Fibroblast of skin of right quadriceps (primary cell): ENCODE results near the gene PTX3.

Source experiments
- DNase-seq: peaks from one replicate; pipeline ENCODE4 v3.0.0-alpha.2; 2013

The PTX3 gene

GRCh38 chr3:157479464-157480243 is 43.0 kb downstream of the PTX3 start:
- no peak for DNase-seq

DNA sequence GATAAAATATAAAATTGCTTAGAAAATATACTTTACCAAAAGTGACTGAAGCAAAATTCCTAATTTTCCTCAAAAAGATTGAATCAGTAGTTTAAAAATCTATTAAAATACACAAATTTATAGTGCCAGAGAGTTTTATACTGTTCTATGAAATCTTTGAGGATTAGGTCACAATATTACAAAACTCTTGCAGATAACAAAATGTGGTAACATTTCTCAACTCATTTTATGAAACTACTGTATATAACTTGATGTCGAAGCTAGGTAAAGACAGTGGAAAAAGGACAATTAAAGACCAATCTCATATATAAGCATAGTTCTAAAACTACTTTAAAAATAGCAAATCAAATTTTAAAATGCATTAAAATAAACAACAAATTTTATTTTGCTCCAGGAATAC is 50.7 kb downstream of the PTX3 start:
- DNase-seq, result peak; percentile 22

DNA sequence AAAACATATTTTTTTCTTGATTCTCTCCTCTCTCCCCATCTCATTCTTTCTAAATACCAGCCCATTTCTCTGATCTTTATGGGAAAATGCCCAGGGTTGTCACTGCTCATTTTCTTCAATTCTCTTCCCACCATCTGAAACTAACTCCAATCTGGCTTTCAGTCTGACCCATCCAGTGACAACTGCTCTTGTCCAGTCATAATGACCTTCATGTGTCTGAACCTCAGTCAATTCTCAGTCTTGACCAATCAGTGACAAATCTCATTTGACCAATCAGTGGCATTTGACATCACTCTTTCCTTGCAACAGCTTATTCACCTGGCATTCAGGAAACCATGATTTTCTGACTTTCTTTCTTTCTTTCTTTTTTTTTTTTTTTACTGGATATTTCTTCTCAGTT is 51.5 kb downstream of the PTX3 start:
- DNase-seq, result no peak

DNA sequence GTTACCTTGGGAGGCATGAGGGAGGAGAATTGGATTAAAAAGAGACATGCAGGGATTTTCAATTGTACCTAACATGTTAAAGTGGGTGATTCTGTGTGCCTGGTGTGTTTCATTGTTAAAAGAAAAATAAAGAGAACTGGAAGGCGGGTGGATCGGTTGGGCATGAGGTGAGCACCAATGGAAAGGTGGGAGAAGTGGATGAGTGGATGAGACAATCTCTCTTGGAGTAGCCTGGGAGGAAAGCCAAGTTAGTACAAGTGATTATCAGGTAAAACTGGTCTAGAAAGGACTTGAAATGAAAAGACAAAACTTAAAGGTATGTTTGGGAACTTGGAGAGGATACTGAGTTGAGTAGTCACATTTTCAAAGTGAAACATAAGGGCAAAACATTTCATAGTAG is 54.5 kb downstream of the PTX3 start:
- DNase-seq, result no peak
